Suprapubic skin (tissue), 4 donors: ENCODE data around the gene ATP6V0A4. TPM values are rescaled to one million over a fixed set of nuclear protein-coding genes. Genes with fewer than 3 reads are reported as not detected.

Experiments
- DNase-seq, 2 donors: peaks; one replicate each; pipeline ENCODE4 v3.0.0-alpha.2; 2019; ENCODE audit warnings: low spot score in 2 of 2
- H3K27ac ChIP-seq: fragments of 200-600 bp; sonication (generic); one replicate; pipeline ENCODE4 v1.5.1; 2019
- H3K27me3 ChIP-seq: fragments of 200-600 bp; sonication (generic); one replicate; pipeline ENCODE4 v1.5.1; 2019
- H3K36me3 ChIP-seq: fragments of 200-600 bp; sonication (generic); one replicate; pipeline ENCODE4 v1.5.1; 2019
- H3K4me1 ChIP-seq: fragments of 200-600 bp; sonication (generic); one replicate; pipeline ENCODE4 v1.5.1; 2019
- H3K4me3 ChIP-seq: fragments of 200-600 bp; sonication (generic); one replicate; pipeline ENCODE4 v1.5.1; 2019; ENCODE audit warnings: mild to moderate bottlenecking
- H3K9me3 ChIP-seq: fragments of 200-600 bp; sonication (generic); one replicate; pipeline ENCODE4 v1.5.1; 2019
- EP300 ChIP-seq: sonication (generic); formaldehyde crosslinking; IDR thresholded peaks from one replicate; pipeline ENCODE4 v1.6.1; 2017; ENCODE audit warnings: antibody characterized with exemption
- POLR2A ChIP-seq, 2 donors: fragments of 450-650 bp; IDR thresholded peaks; one replicate each; pipeline ENCODE4 v1.6.1; 2017; ENCODE audit warnings: antibody characterized with exemption in 2 of 2, mild to moderate bottlenecking in 2 of 2, moderate library complexity in 2 of 2
- POLR2AphosphoS5 ChIP-seq, 3 donors: sonication (generic); formaldehyde crosslinking; IDR thresholded peaks; one replicate each; pipeline ENCODE4 v1.6.1; 2017; ENCODE audit warnings: antibody characterized with exemption in 3 of 3
- WGBS: methylation state at CpG from one replicate; pipeline ENCODE4 v1.1.5; 2018; 5-methylcytosine and 5-hydroxymethylcytosine counted together
- total RNA-seq, 4 donors: library from RNA; depleted of rRNA; stranded (reverse); fragments of >200 nt; gene quantifications; one replicate each; pipeline ENCODE4 v1.1.0, GENCODE V29; 2016
- TF ChIP-seq, protein P1 (sequence below), 2 donors: fragments of 200-600 bp in 1 of 2; fragments of 450-650 bp in 1 of 2; sonication (generic) in 1 of 2; IDR thresholded peaks; one replicate each; pipeline ENCODE4 v1.5.1; 2016 to 2019; ENCODE audit warnings: antibody characterized with exemption in 2 of 2, mild to moderate bottlenecking in 1 of 2, moderate library complexity in 1 of 2

ATP6V0A4 gene
- total RNA-seq, 4 donors from 2014 or later, result 16.6 to 37.2 (median 28.4) TPM

DNA sequence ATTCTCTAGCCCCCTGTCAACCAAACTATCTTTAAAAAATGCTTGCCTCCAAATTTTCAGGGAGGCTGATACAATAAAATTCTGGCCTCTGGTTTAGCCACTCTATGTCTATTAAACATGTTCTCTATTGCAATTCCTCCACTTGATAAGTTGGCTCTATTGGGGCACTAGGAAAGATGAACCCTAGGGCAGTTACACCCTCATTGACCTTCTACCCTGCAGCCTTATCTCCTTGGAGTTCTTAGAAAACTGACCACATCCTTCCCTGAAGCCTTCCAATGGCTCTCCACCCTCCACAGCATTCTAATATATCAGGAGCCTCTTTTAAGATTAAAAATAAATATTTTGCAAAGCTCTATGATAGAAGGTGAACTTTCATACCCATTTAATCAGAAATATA, 127.4 kb downstream of the ATP6V0A4 start:
- Histone ChIP-seq H3K27me3 (peaks cover 2% of the 10 kb centered on the region), H3K4me3 (no peak overlapping the region), H3K9me3 (peaks cover 3% of the 10 kb centered on the region), H3K4me1 (no peaks in the 10 kb centered on the region), H3K36me3 (no peaks in the 10 kb centered on the region), H3K27ac (no peak overlapping the region)
- no peak for DNase-seq
- TF ChIP-seq, protein P1, sequence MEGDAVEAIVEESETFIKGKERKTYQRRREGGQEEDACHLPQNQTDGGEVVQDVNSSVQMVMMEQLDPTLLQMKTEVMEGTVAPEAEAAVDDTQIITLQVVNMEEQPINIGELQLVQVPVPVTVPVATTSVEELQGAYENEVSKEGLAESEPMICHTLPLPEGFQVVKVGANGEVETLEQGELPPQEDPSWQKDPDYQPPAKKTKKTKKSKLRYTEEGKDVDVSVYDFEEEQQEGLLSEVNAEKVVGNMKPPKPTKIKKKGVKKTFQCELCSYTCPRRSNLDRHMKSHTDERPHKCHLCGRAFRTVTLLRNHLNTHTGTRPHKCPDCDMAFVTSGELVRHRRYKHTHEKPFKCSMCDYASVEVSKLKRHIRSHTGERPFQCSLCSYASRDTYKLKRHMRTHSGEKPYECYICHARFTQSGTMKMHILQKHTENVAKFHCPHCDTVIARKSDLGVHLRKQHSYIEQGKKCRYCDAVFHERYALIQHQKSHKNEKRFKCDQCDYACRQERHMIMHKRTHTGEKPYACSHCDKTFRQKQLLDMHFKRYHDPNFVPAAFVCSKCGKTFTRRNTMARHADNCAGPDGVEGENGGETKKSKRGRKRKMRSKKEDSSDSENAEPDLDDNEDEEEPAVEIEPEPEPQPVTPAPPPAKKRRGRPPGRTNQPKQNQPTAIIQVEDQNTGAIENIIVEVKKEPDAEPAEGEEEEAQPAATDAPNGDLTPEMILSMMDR (IDR thresholded peaks at IDR 0.05), result no peak
- TF ChIP-seq EP300 (no peak), POLR2A (IDR thresholded peaks at IDR 0.05) (no peak), POLR2AphosphoS5 (IDR thresholded peaks at IDR 0.05) (no peak)

DNA sequence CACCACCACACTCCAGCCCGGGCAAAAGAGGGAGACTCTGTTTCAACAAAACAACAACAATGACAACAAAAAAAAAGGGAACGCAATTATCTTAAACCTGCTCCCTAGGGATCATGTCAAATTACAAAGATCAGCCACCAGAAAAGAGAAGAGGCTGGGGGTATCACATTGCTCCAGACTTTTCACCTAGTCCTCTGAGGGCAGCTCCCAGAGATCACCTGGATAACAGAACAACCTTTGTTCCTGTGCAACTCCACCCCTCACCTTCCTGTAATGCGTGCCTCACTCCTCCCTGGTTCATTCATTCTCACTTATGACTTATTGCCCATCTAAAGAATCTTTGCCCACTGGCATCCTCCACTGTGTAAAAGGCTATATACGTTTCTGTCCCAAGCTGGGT, 128.6 kb downstream of the ATP6V0A4 start:
- TF ChIP-seq POLR2AphosphoS5 (IDR thresholded peaks at IDR 0.05) (no peak), EP300 (no peak), POLR2A (IDR thresholded peaks at IDR 0.05) (no peak)
- TF ChIP-seq, protein P1 (IDR thresholded peaks at IDR 0.05), result no peak
- Histone ChIP-seq H3K27ac (no peak overlapping the region), H3K4me3 (no peak overlapping the region), H3K27me3 (peaks cover 2% of the 10 kb centered on the region), H3K9me3 (peaks cover 3% of the 10 kb centered on the region), H3K36me3 (no peaks in the 10 kb centered on the region), H3K4me1 (no peaks in the 10 kb centered on the region)
- 76% methylated on average over 3 of the region's 4 CpGs for WGBS
- no peak for DNase-seq

DNA sequence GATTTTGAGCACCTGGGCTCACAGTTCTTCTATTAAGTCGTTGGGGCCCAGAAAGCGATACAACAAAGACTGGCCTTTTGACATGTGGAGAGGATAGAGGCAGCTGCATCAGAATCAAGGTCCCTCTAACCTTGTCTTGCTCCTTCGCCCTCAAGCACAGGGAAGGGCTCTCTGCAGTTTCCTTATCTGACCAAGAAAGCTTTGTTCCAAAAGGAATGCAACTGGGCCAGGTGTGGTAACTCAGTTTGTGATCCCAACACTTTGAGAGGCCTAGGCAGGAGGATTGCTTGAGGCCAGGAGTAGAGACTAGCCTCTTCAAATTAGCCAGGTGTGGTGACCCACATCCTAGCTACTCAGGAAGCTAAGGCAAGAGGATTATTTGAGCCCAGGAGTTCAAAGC, 129.1 kb downstream of the ATP6V0A4 start:
- Histone ChIP-seq H3K4me1 (peaks cover 4% of the 10 kb centered on the region), H3K27me3 (peaks cover 2% of the 10 kb centered on the region), H3K36me3 (no peaks in the 10 kb centered on the region), H3K27ac (no peak overlapping the region), H3K9me3 (peaks cover 3% of the 10 kb centered on the region), H3K4me3 (no peak overlapping the region)
- TF ChIP-seq EP300 (no peak), POLR2AphosphoS5 (IDR thresholded peaks at IDR 0.05) (no peak), POLR2A (IDR thresholded peaks at IDR 0.05) (no peak)
- TF ChIP-seq, protein P1 (IDR thresholded peaks at IDR 0.05), result no peak
- WGBS, result 75% methylated on average over 2 of the region's 3 CpGs
- no peak for DNase-seq

DNA sequence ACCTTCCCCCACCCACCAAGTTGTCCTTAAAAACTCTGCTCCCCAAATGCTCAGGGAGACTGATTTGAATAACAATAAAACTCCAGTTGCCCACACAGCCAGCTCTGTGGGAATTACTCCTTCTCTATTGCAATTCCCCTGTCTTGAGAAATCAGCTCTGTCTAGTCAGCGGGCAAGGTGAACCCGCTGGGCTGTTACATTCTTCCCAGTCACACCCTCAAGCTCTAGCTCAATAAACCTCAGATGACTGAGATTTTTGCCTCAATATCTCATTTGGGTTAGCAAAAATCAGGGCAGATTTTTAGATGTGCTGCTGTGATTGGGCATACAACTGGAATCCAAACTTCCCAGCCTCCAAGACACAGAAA, 129.8 kb downstream of the ATP6V0A4 start:
- Histone ChIP-seq H3K4me1 (peaks cover 8% of the 10 kb centered on the region), H3K4me3 (no peak overlapping the region), H3K27me3 (peaks cover 2% of the 10 kb centered on the region), H3K9me3 (peaks cover 3% of the 10 kb centered on the region), H3K27ac (no peak overlapping the region), H3K36me3 (no peaks in the 10 kb centered on the region)
- no peak for DNase-seq
- 94% methylated on average over 2 of the region's 2 CpGs for WGBS
- TF ChIP-seq POLR2A (IDR thresholded peaks at IDR 0.05), result no peak
- TF ChIP-seq, protein P1 (IDR thresholded peaks at IDR 0.05), result no peak
- no peak for TF ChIP-seq EP300
- no peak for TF ChIP-seq POLR2AphosphoS5 (IDR thresholded peaks at IDR 0.05)

DNA sequence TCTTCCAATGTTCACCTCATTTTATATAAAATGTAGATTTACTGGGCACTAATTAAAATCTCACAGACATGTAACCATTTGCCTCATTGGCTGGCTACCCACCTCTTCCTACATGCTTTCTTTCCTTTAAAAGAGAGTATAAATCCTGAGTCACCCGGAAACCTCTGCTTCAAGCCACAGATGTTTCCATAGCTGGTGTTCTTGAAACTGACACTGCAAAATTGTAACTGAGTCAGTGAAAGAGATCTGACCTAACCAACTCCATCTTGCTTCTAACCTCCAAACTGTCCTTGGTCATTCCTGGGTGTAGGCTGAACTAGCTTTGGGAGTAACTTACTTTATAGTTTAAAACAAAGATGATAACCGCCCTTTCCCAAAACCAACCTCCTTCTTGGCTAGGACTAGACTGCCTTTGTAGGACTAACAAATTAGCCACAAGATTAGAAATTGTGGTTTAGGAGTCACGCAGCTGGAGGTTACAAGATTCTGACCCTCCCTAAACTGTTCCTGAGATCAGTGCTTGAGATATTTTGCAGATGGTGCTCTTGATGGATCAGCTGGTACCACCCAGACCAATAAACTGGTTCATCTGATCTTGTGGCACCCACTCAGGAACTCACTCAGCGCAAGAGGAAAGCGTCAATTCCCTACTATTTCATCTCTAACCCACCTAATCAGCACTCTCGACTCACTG, 130.3 kb downstream of the ATP6V0A4 start:
- WGBS, result 82% methylated on average over 6 of the region's 6 CpGs

More for the DNA sequence above, 130.3 kb downstream of the ATP6V0A4 start:
- peaks cover 8% of the 10 kb centered on the region for H3K4me1 ChIP-seq
- H3K4me3 ChIP-seq, result no peak overlapping the region
- peaks cover 2% of the 10 kb centered on the region for H3K27me3 ChIP-seq
- TF ChIP-seq POLR2AphosphoS5 (IDR thresholded peaks at IDR 0.05), result no peak
- TF ChIP-seq POLR2A (IDR thresholded peaks at IDR 0.05), result no peak
- TF ChIP-seq EP300, result no peak
- TF ChIP-seq, protein P1 (IDR thresholded peaks at IDR 0.05), result no peak
- no peak for DNase-seq
- H3K27ac ChIP-seq, result no peak overlapping the region
- H3K36me3 ChIP-seq, result no peaks in the 10 kb centered on the region
- H3K9me3 ChIP-seq, result peaks cover 3% of the 10 kb centered on the region
